HEK293 (cell line): Measurements from ENCODE around the gene GAPVD1.
"Not testable (repeated sequence)": the region's sequence is repeated elsewhere in the genome, so short reads cannot be mapped to it uniquely, and the experiment has no call there.

Source experiments
- CTCF ChIA-PET: fragments of 350-600 bp; formaldehyde crosslinking; extraction: SDS; loops from one replicate; lab custom pipeline; 2021; ENCODE audit warnings: antibody characterized with exemption; lab: Yijun Ruan, JAX
- POLR2A ChIA-PET: fragments of 300-600 bp; formaldehyde crosslinking; extraction: SDS; loops from one replicate; lab custom pipeline; 2020; ENCODE audit warnings: antibody characterized with exemption, inconsistent platforms; lab: Yijun Ruan, JAX
- H3K27ac ChIP-seq: fragments of 200-500 bp; sonication (Bioruptor generic); 2 replicates; pipeline ENCODE4 v1.5.1; 2014; ENCODE audit warnings: low read depth, low read length, control low read depth, inconsistent platforms; ENCODE audit errors: extremely low read depth
- H3K36me3 ChIP-seq, 2 experiments: fragments of 200-500 bp in 1 of 2; sonication (Bioruptor generic) in 1 of 2; 1 replicate in 1 of 2; 2 replicates in 1 of 2; pipeline ENCODE4 v1.5.1; 2014 to 2017; ENCODE audit warnings: inconsistent platforms in 2 of 2, low read length in 2 of 2; ENCODE audit not compliant: control insufficient read depth in 2 of 2, insufficient read depth in 1 of 2
- H3K4me1 ChIP-seq: fragments of 200-500 bp; sonication (Bioruptor generic); 2 replicates; pipeline ENCODE4 v1.5.1; 2014; ENCODE audit warnings: mild to moderate bottlenecking, low read length, inconsistent platforms; ENCODE audit not compliant: control insufficient read depth, insufficient read depth
- H3K4me3 ChIP-seq: 2 replicates; pipeline ENCODE4 v1.5.1; 2011; ENCODE audit warnings: low read depth, mild to moderate bottlenecking, control low read depth, low read length, moderate library complexity
- H3K9me3 ChIP-seq: fragments of 200-500 bp; sonication (Bioruptor generic); 2 replicates; pipeline ENCODE4 v1.5.1; 2014; ENCODE audit warnings: low read depth, low read length, inconsistent platforms; ENCODE audit not compliant: control insufficient read depth, insufficient read depth
- PRDM1 ChIP-seq: fragments of 450-650 bp; formaldehyde crosslinking; IDR thresholded peaks from 2 replicates; pipeline ENCODE4; 2016; ENCODE audit warnings: missing biosample characterization, missing genetic modification characterization
- PRDM10 ChIP-seq: fragments of 450-650 bp; formaldehyde crosslinking; IDR thresholded peaks from 2 replicates; pipeline ENCODE4 v1.5.1; 2016; ENCODE audit warnings: missing biosample characterization, missing genetic modification characterization
- SP2 ChIP-seq: fragments of 450-650 bp; formaldehyde crosslinking; IDR thresholded peaks from 2 replicates; pipeline ENCODE4 v1.5.1; 2016; ENCODE audit warnings: missing biosample characterization, missing genetic modification characterization
- WT1 ChIP-seq: fragments of 450-650 bp; formaldehyde crosslinking; IDR thresholded peaks from 2 replicates; pipeline ENCODE4 v1.5.1; 2016; ENCODE audit warnings: missing biosample characterization, missing genetic modification characterization
- ZBTB6 ChIP-seq: fragments of 450-650 bp; formaldehyde crosslinking; IDR thresholded peaks from 2 replicates; pipeline ENCODE4 v1.5.1; 2017; ENCODE audit warnings: missing biosample characterization, missing genetic modification characterization
- ZFHX2 ChIP-seq: fragments of 450-650 bp; formaldehyde crosslinking; conservative IDR thresholded peaks from 2 replicates; pipeline ENCODE4 v1.5.1; 2016; ENCODE audit warnings: missing biosample characterization, missing genetic modification characterization
- ZIC2 ChIP-seq: fragments of 450-650 bp; formaldehyde crosslinking; IDR thresholded peaks from 2 replicates; pipeline ENCODE4 v1.5.1; 2016; ENCODE audit warnings: missing biosample characterization, missing genetic modification characterization
- ZNF146 ChIP-seq: fragments of 450-650 bp; formaldehyde crosslinking; IDR thresholded peaks from 2 replicates; pipeline ENCODE4 v1.5.1; 2016; ENCODE audit warnings: missing biosample characterization, missing genetic modification characterization
- ZNF184 ChIP-seq: fragments of 450-650 bp; IDR thresholded peaks from 2 replicates; pipeline ENCODE4 v1.5.1; 2018; ENCODE audit warnings: missing biosample characterization, mild to moderate bottlenecking, missing genetic modification characterization
- ZNF211 ChIP-seq: fragments of 450-650 bp; formaldehyde crosslinking; IDR thresholded peaks from 2 replicates; pipeline ENCODE4 v1.5.1; 2016; ENCODE audit warnings: low read depth, missing biosample characterization, missing genetic modification characterization
- ZNF311 ChIP-seq: fragments of 450-650 bp; formaldehyde crosslinking; IDR thresholded peaks from 2 replicates; pipeline ENCODE4 v1.5.1; 2017; ENCODE audit warnings: missing biosample characterization, missing genetic modification characterization, borderline replicate concordance
- ZNF335 ChIP-seq: fragments of 450-650 bp; formaldehyde crosslinking; conservative IDR thresholded peaks from 2 replicates; pipeline ENCODE4 v1.5.1; 2016; ENCODE audit warnings: missing biosample characterization, missing genetic modification characterization
- ZNF558 ChIP-seq: fragments of 450-650 bp; formaldehyde crosslinking; IDR thresholded peaks from 2 replicates; pipeline ENCODE4 v1.5.1; 2016; ENCODE audit warnings: missing biosample characterization, missing genetic modification characterization
- ZNF600 ChIP-seq: fragments of 450-650 bp; formaldehyde crosslinking; IDR thresholded peaks from 2 replicates; pipeline ENCODE4 v1.5.1; 2016; ENCODE audit warnings: missing biosample characterization, missing genetic modification characterization
- ZNF843 ChIP-seq: fragments of 450-650 bp; formaldehyde crosslinking; IDR thresholded peaks from 2 replicates; pipeline ENCODE4 v1.5.1; 2016; ENCODE audit warnings: missing biosample characterization, missing genetic modification characterization
- TF ChIP-seq, protein P1 (sequence below): fragments of 450-650 bp; formaldehyde crosslinking; IDR thresholded peaks from 2 replicates; pipeline ENCODE4 v1.5.1; 2016; ENCODE audit warnings: missing biosample characterization, missing genetic modification characterization, borderline replicate concordance

GAPVD1 gene

GRCh38 chr9:125227761-125228160 lies 33.9 kb upstream of the GAPVD1 start (continued):
- TF ChIP-seq, protein P1, sequence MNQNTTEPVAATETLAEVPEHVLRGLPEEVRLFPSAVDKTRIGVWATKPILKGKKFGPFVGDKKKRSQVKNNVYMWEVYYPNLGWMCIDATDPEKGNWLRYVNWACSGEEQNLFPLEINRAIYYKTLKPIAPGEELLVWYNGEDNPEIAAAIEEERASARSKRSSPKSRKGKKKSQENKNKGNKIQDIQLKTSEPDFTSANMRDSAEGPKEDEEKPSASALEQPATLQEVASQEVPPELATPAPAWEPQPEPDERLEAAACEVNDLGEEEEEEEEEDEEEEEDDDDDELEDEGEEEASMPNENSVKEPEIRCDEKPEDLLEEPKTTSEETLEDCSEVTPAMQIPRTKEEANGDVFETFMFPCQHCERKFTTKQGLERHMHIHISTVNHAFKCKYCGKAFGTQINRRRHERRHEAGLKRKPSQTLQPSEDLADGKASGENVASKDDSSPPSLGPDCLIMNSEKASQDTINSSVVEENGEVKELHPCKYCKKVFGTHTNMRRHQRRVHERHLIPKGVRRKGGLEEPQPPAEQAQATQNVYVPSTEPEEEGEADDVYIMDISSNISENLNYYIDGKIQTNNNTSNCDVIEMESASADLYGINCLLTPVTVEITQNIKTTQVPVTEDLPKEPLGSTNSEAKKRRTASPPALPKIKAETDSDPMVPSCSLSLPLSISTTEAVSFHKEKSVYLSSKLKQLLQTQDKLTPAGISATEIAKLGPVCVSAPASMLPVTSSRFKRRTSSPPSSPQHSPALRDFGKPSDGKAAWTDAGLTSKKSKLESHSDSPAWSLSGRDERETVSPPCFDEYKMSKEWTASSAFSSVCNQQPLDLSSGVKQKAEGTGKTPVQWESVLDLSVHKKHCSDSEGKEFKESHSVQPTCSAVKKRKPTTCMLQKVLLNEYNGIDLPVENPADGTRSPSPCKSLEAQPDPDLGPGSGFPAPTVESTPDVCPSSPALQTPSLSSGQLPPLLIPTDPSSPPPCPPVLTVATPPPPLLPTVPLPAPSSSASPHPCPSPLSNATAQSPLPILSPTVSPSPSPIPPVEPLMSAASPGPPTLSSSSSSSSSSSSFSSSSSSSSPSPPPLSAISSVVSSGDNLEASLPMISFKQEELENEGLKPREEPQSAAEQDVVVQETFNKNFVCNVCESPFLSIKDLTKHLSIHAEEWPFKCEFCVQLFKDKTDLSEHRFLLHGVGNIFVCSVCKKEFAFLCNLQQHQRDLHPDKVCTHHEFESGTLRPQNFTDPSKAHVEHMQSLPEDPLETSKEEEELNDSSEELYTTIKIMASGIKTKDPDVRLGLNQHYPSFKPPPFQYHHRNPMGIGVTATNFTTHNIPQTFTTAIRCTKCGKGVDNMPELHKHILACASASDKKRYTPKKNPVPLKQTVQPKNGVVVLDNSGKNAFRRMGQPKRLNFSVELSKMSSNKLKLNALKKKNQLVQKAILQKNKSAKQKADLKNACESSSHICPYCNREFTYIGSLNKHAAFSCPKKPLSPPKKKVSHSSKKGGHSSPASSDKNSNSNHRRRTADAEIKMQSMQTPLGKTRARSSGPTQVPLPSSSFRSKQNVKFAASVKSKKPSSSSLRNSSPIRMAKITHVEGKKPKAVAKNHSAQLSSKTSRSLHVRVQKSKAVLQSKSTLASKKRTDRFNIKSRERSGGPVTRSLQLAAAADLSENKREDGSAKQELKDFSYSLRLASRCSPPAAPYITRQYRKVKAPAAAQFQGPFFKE (tag by site-specific recombination) = no peak
- no peak for TF ChIP-seq ZNF311
- no peak for TF ChIP-seq ZNF146 (tag by site-specific recombination)
- no peak for TF ChIP-seq ZNF600
- no peak for TF ChIP-seq ZNF184 (tag by site-specific recombination)
- no peak for TF ChIP-seq ZNF335
- TF ChIP-seq ZNF558 (tag by site-specific recombination) = no peak
- no peak for TF ChIP-seq ZNF843 (tag by site-specific recombination)
- no peak for TF ChIP-seq SP2 (tag by site-specific recombination)
- no peak for TF ChIP-seq ZIC2 (tag by site-specific recombination)
- TF ChIP-seq ZNF211 (tag by site-specific recombination) = no peak
- TF ChIP-seq ZBTB6 (tag by site-specific recombination) = no peak

DNA sequence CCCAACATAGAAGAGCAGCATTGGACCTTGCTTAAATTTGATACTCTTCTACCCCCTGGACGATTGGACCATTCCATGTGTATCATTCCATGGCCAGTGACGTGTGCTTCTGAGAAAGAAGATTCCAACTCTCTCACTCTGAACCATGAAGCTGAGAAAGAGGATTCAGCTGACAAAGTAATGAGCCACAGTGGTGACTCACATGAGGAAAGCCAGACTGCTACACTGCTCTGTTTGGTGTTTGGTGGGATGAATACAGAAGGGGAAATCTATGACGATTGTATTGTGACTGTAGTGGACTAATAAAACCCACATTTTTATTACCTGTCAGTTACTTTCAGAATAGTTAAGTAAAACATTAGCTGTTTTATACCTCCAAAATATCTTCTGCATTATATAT lies 27.9 kb upstream of the GAPVD1 start:
- Histone ChIP-seq H3K27ac (no peak overlapping the region), H3K9me3 (no peaks in the 10 kb centered on the region), H3K36me3 (peaks cover 9 to 64% of the 10 kb centered on the region in 2 experiments; a peak in 2 of 3 replicates), H3K4me3 (no peak overlapping the region), H3K4me1 (no peaks in the 10 kb centered on the region)
- POLR2A ChIA-PET = interaction anchor here (1.4 to 4.5 kb wide), 2 partner anchors 8 to 33 kb away, joined by 3 to 40 read pairs; partner anchors contain the start of gene HSPA5
- no peak for TF ChIP-seq ZFHX2 (tag by site-specific recombination)
- no peak for TF ChIP-seq WT1 (tag by site-specific recombination)
- TF ChIP-seq ZNF600 = peak; percentile 32; the same call in 1 of the 2 replicates
- peak; percentile 56 for TF ChIP-seq PRDM1 (tag by site-specific recombination)
- TF ChIP-seq PRDM10 = peak; percentile 88
- CTCF ChIA-PET = interaction anchor here (0.6 to 1.1 kb wide), 2 partner anchors 377 to 459 kb away, joined by 6 to 7 read pairs; no protein-coding TSS in a partner anchor

- not testable (repeated sequence) for H3K27ac ChIP-seq, H3K4me3 ChIP-seq, H3K4me1 ChIP-seq, H3K9me3 ChIP-seq
- ChIA-PET POLR2A (interaction anchor here (1.4 to 4.5 kb wide), 2 partner anchors 8 to 33 kb away, joined by 3 to 40 read pairs; partner anchors contain the start of gene HSPA5), CTCF (interaction anchor here (0.6 to 1.1 kb wide), 2 partner anchors 378 to 460 kb away, joined by 6 to 7 read pairs; no protein-coding TSS in a partner anchor)
- H3K36me3 ChIP-seq = peaks cover 9 to 68% of the 10 kb centered on the region in 2 experiments; a peak in 2 of 3 replicates
Measured at GRCh38 chr9:125234099-125234498, 27.5 kb upstream of the GAPVD1 start.
